ENCODE results near the gene TAF3. TPM values are rescaled to one million over a fixed set of nuclear protein-coding genes. Genes with fewer than 3 reads are reported as not detected.

TAF3 gene
- total and polyA plus RNA-seq, 11 donors, result 5.7 to 14.0 (median 10.3) TPM

GRCh38 chr10:7819121-7819460, 786 bp downstream of the TAF3 start:
- H3K27me3 ChIP-seq, result no peaks in the 10 kb centered on the region
- peak overlapping the region in 9 of 12 donors; percentile 45 to 84 (median 78) for H3K27ac ChIP-seq
- H3K4me3 ChIP-seq, result peak overlapping the region; percentile 84 to 99 (median 95)
- peaks cover 4 to 29% (median 18%) of the 10 kb centered on the region in 12 donors for H3K4me1 ChIP-seq
- 0 to 1% (median 0%) methylated on average over 17 of the region's 17 CpGs for WGBS, 4 donors
- H3K9me3 ChIP-seq, result no peaks in the 10 kb centered on the region
- H3K36me3 ChIP-seq, result peaks cover 0 to 29% (median 6%) of the 10 kb centered on the region in 9 donors
- DNase-seq (peak in 4 of 5 donors; percentile 16 to 42 (median 29)), ATAC-seq (peak; percentile 61 to 76 (median 66))
- intact Hi-C loops (cut with DNase I), result loop anchor here in 4 of 10 donors (2.0 kb wide), 1 partner anchor 30 kb away; the partner anchor contains the start of gene ATP5F1C (in 4 of the 4)
- TF ChIP-seq POLR2A (IDR thresholded peaks at IDR 0.05), result no peak
- TF ChIP-seq, protein P1, sequence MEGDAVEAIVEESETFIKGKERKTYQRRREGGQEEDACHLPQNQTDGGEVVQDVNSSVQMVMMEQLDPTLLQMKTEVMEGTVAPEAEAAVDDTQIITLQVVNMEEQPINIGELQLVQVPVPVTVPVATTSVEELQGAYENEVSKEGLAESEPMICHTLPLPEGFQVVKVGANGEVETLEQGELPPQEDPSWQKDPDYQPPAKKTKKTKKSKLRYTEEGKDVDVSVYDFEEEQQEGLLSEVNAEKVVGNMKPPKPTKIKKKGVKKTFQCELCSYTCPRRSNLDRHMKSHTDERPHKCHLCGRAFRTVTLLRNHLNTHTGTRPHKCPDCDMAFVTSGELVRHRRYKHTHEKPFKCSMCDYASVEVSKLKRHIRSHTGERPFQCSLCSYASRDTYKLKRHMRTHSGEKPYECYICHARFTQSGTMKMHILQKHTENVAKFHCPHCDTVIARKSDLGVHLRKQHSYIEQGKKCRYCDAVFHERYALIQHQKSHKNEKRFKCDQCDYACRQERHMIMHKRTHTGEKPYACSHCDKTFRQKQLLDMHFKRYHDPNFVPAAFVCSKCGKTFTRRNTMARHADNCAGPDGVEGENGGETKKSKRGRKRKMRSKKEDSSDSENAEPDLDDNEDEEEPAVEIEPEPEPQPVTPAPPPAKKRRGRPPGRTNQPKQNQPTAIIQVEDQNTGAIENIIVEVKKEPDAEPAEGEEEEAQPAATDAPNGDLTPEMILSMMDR (IDR thresholded peaks at IDR 0.05), result peak in 4 of 12 donors; percentile 23 to 49 (median 44)

GRCh38 chr10:7824251-7824650, 5.9 kb downstream of the TAF3 start:
- WGBS, 4 donors, result 79 to 86% (median 84%) methylated on average over 3 of the region's 3 CpGs
- Histone ChIP-seq H3K27me3 (no peaks in the 10 kb centered on the region), H3K4me1 (peaks cover 4 to 34% (median 15%) of the 10 kb centered on the region in 12 donors), H3K4me3 (no peak overlapping the region), H3K36me3 (peaks cover 0 to 68% (median 41%) of the 10 kb centered on the region in 9 donors), H3K27ac (no peak overlapping the region), H3K9me3 (no peaks in the 10 kb centered on the region)
- DNase-seq, result no peak
- TF ChIP-seq, protein P1 (IDR thresholded peaks at IDR 0.05), result no peak
- TF ChIP-seq POLR2A (IDR thresholded peaks at IDR 0.05), result no peak
- ATAC-seq, result no peak
- intact Hi-C loops (cut with DNase I), result no loop called here

- DNase-seq, result no peak
- H3K36me3 ChIP-seq, result peaks cover 0 to 54% (median 31%) of the 10 kb centered on the region in 9 donors
- H3K27ac ChIP-seq, result no peak overlapping the region
- peaks cover 0 to 29% (median 4%) of the 10 kb centered on the region in 12 donors for H3K4me1 ChIP-seq
- H3K27me3 ChIP-seq, result no peaks in the 10 kb centered on the region
- peak in 3 of 4 donors; percentile 72 to 74 (median 72) for ATAC-seq
- TF ChIP-seq, protein P1 (IDR thresholded peaks at IDR 0.05), result peak in 2 of 12 donors; percentile 13 to 18
- TF ChIP-seq POLR2A (IDR thresholded peaks at IDR 0.05), result no peak
- H3K4me3 ChIP-seq, result no peak overlapping the region
- whole genome bisulfite sequencing, 4 donors, result 59 to 69% (median 62%) methylated on average over 4 of the region's 4 CpGs
- no peaks in the 10 kb centered on the region for H3K9me3 ChIP-seq
- intact Hi-C loops (cut with DNase I), result no loop called here
These were observed 8.7 kb downstream of the TAF3 start for GRCh38 chr10:7826971-7827370.

- ATAC-seq (no peak), DNase-seq (no peak)
- Histone ChIP-seq H3K27ac (no peak overlapping the region), H3K27me3 (no peaks in the 10 kb centered on the region), H3K4me1 (peaks cover 0 to 28% (median 4%) of the 10 kb centered on the region in 12 donors), H3K9me3 (no peaks in the 10 kb centered on the region), H3K36me3 (peaks cover 0 to 39% (median 28%) of the 10 kb centered on the region in 9 donors), H3K4me3 (no peak overlapping the region)
- 88 to 94% (median 93%) methylated on average over 10 of the region's 10 CpGs for WGBS, 4 donors
- intact Hi-C loops (cut with DNase I), result no loop called here
- TF ChIP-seq, protein P1 (IDR thresholded peaks at IDR 0.05), result no peak
- TF ChIP-seq POLR2A (IDR thresholded peaks at IDR 0.05), result no peak
These were observed 11.1 kb downstream of the TAF3 start for GRCh38 chr10:7829289-7829834.
